HG03442 (cell line): ENCODE measurements around the gene MTHFD1L.
A peak's percentile ranks its signal among the peaks of the same experiment; 100 is the strongest.

ENCODE experiments used
- ATAC-seq: cut with Tn5 transposase; IDR thresholded peaks from one replicate; pipeline ENCODE4 v1.9.1; 2021; ENCODE audit warnings: mild to moderate bottlenecking, moderate library complexity; ENCODE audit not compliant: unreplicated experiment

Gene MTHFD1L

DNA sequence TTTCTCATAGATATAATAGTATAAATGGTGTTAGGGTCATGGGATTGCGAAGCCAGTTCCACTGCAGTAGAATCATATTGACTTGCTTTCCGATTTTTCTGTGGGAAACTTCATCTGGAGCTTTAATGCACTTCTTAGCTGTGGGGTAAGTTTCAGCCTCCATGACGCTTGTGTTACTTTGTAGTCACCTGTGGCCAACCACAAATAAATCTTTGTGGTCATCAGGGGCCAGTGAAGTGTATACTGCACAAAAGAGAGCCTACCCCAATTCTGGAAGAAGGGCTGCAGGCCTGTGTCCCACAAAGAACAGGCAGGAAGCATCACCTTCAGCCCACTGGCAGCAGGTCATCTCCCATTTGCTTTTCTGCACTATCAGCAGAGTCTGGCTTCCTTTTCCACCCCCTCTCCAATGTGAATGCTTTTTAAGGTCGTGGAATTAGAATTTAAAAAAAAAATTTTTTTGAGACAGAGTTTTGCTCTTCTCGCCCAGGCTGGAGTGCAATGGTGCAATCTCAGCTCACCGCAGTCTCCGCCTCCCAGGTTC is 32.0 kb downstream of the MTHFD1L start:
- ATAC-seq, result peak; percentile 57

DNA sequence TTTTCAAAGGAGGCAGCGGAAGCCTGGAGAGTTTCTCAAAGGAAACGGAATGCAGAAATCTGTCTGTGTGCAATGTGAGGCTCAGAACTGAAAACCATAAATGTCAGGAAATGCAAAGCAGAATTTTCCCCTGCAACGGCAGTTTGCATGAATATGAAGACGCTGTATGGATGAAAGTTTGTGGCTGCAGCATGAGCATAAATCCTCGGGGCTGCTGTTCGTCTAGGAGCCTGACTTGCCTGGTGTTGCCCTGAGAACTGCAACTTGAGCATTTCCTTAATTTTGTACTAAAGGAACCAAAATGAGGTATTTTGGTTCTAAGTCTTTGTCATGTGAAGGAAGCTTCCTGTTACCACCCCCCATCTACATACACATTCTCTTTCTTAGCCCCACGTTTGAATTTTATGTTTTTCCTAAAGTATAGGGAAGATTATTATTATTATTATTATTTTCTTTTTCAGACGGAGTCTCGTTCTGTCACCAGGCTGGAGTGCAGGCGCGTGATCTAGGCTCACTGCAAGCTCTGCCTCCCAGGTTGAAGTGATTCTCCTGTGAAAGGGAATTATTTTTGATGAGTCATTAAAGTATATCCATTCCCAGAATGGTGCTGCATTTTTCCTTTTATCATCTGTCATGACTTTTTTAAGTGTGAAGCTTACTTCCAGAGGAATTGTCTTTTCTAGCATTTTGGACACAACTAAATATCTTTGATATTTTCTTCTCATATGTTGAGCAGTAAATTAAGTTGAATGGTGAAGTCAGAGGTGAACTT is 33.1 kb downstream of the MTHFD1L start:
- peak; percentile 26 for ATAC-seq

- no peak for ATAC-seq
Observed at GRCh38 chr6:150899231-150899630, 33.7 kb downstream of the MTHFD1L start.

DNA sequence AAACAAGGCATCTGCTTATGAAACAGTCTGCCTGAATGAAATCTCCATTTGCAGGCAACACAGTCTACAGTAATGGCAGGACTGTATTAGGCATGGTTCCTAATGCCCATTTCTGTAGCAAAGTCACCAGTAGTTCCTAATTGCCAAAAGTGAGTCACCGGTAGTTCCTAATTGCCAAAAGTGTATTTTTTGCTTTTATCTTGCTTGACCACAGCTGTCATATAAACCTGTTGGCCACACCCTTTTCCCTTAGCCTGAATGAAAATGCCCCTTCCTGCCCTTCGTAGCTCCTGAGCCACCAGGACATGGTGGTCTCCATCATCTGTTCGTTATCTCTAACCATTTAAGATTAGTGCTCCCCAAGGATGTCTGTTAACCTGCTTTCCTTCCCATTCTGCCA is 34.5 kb downstream of the MTHFD1L start:
- no peak for ATAC-seq

DNA sequence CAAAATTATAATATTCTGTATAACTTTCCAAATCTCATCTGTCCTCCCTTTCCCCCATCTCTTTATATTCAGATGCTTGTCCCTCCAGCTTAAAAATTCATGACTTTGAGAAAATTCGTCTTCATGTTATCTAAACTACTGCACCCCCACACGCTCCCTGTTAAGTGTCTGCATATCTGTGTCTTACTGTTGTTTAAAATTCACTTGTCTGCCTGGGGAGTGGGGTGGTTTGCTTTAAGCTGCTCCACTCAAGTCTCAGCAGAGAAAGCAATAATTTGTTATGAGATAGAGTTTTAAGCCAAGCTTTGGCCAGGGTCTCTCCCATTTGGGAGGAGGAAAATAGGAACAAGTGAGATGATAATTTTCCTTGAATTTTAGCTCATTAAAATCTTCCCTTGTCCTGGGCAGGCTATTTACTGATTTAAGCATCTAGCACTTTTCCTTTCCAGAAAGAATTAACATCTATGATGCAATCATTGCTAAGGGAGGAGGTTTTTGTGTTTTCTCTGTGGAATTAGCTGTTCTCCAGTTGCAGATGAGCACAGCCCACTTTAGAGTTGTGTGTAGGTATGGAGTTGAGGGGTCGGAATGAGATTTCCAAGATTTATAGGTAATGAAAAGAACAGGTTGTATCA is 36.8 kb downstream of the MTHFD1L start:
- no peak for ATAC-seq

- ATAC-seq, result no peak
Observed at GRCh38 chr6:150905769-150906168, 40.3 kb downstream of the MTHFD1L start.

DNA sequence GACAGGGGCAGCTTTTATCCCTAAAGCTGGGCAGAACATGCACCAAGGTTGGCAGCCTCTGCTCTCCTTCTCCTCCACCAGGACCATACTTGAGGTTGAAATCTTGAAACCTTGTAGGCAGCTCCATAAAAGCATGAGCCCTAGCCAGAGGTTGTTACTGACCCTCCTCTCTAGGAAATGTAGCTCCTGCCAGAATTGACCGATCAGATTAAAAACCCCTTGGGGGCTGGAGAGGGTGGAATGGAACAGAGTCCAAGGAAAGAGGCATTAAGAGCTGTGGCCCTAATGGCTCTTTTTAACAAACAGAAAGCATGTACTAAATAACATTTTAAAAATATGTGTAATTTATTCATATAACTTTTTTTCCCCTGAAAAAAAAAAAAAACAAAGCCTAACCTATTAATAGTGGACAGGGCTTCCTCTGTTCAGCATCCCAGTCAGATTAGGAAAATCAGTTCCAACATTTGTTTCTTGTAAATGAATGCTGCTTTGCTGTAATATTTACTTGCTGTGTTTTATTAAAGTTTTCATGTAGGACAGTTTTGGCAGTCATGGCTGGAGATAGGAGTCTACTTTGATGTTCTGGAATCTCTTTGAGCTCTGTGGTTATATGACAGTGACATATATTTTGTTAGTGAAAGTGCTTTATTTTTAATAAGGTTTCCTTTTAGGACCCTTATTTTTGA is 41.3 kb downstream of the MTHFD1L start:
- ATAC-seq, result no peak

DNA sequence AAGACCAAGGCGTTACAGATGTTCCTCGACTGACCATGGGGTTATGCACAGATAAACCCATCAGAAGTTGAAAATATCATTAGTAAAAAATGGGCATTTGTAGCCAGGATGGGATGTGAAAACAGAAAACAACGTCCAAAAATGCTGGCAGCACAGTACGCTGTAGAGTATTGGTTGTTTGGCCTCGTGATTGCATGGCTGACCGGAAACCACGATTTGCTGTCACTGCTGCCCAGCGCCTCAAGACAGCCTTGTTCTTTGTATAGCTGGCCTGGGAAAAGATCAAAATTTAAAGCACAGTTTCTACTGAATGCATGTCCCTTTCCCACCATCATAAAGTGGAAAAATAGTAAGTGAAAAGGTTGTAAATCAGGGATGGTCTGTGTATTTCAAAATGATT is 41.9 kb downstream of the MTHFD1L start:
- ATAC-seq, result no peak

DNA sequence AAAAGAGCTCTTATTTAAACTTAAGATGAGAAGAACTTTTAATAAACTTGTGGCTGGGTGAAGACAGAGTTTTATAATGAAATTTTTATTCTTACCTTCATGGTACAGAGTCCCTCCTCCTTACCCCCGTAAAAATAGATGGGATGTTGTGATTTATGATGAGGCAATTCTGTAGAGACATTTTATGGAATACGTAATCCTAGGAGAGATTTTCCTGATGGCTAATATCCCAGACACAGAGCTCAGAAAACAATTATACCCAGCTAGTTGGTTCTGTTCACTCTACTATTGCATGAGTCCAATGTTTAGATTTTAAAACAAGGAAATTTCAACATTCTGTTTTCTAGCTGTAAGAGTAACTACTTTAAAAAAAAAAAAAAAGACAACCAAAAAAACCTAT is 43.4 kb downstream of the MTHFD1L start:
- no peak for ATAC-seq

- no peak for ATAC-seq
Observed at GRCh38 chr6:150910561-150910960, 45.1 kb downstream of the MTHFD1L start.

- no peak for ATAC-seq
Observed at GRCh38 chr6:150914372-150914771, 48.9 kb downstream of the MTHFD1L start.

DNA sequence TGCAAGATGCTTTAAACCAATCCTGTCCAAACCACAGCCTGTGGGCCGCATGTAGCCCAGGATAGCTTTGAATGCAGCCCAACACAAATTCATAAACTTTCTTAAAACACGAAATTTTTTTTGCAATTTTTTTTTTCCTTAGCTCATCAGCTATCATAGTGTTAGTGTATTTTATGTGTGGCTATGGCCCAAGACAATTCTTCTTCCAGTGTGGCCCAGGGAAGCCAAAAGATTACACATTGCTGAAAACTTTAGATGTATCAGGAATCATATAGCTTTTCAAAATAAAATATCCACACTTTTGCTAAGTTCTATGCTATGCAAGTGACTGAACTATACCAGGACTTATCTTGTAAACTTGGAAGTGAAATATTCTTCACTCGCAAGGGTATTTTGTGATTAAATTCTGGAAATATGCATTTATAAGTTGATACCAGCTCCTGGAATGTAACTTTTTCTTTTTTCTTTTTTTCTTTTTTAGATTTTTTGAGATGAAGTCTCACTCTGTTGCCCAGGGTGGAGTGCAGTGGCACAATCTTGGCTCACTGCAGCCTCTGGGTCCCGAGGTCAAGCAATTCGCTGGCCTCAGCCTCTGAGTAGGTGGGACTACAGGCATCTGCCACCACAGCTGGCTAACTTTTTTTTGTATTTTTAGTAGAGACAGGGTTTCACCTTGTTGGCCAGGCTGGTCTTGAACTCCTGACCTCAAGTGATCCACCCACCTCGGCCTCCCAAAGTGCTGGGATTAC is 49.8 kb downstream of the MTHFD1L start:
- ATAC-seq, result no peak

DNA sequence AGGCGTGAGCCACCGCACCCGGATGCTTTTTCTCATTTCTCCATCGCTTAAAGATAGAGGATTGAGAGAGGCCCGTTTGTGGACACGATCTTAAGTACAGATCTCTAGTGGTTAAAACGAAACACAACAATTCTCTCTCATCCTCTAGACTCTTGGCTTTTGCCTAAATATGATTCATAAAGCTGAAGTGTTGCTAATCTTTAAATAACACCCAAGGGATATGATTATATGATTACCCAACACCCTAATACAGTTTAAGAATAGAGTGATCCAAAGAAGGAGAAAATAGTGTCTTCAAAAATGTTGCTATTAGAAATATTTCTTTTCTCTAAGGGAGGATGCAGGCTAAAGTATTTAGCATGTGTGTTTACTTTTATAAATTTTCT is 50.4 kb downstream of the MTHFD1L start:
- no peak for ATAC-seq

GRCh38 chr6:150919938-150920337 is 54.4 kb downstream of the MTHFD1L start:
- ATAC-seq, result no peak

DNA sequence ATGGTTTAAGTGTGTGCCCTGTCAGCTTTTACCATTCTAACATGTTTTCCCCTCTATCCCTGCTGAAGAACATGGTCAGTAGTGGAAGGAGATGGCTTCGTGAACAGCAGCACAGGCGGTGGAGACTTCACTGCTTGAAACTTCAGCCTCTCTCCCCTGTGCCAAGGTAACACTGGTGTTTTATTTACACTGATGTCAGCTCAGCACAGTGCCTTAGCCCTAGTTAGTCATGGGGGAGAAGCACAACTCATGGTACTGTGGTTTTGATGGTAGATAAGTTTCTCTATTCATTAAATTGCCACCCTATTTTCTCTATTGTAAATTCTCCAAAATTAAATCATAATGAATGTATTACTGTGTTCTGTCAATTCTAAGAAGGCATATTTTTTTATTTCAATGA is 56.6 kb downstream of the MTHFD1L start:
- no peak for ATAC-seq

DNA sequence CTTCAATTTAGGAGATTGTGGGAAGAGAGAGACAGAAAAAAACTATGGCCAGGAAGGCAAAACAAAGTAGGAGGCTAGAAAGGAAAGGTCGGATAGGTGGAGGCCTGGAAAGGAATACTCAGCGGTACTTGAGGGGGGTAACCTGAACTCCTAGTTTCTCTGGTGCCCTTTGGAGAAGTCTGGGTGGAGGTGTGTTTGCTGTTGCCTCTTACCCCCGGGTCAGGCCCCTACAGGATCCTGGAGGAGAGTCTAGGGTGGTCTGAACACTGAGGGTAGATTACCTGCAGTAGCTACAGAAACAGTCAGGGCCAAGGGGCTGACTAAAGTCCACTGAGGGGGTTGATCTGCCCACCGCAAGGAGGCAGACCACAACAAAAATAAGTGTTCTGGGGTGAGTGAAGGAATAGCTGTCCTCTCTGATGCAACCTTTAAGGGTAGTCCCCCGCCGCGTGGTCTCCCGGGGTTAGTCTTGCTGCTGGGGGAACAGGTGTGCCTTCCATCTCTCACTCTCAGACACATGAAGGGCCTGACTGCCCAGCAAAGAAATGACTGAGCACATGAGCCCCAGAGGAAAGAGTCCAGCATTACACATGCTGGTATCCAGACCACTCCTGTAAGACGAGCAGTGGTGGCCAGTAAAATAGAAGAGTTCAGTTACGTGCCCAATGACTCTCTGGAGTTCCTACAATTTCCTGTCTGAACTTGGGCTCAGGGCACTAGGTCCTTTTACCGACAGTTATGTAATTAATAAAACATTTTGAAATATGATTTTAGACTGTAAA is 59.5 kb downstream of the MTHFD1L start:
- ATAC-seq, result no peak

DNA sequence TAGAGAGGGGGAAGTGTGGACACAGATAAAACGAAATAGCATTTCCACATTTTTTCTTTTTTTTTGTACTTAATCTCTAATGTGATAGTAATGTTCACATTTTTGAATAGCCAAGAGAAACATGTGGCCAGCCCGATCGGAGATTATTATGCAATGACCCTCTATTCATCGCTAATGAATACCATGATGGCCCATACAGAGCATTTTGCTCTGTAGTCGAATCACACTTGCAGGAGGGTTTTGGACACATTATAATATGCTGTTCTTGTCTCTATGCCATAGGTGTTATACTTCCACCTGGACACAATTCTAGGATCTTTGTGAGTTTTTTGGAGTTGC is 60.1 kb downstream of the MTHFD1L start:
- ATAC-seq, result no peak

- ATAC-seq, result no peak
Observed at GRCh38 chr6:150925976-150926375, 60.5 kb downstream of the MTHFD1L start.

DNA sequence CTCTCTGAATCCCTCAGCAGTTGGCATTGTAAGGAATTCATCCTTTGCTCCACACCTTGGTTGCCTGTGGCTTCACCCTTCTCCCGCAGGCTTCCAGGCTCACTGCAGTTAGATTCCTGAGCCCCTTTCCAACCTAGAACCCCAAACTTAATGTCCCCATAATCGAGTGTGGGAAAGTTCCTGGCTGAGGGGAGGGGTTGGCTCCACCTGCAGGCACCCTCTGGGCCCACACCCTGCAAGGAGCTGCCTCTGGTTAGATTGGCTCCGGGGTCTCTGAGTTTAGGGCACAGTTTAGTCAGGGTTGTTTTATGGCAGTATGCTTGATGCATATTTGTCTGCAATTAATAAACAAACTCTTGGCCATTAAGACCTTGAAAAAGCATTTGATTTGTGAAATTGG is 63.4 kb downstream of the MTHFD1L start:
- ATAC-seq, result no peak

GRCh38 chr6:150929416-150929815 is 63.9 kb downstream of the MTHFD1L start:
- no peak for ATAC-seq
